Measurements from ENCODE around the gene SLC1A7.

The SLC1A7 gene

DNA sequence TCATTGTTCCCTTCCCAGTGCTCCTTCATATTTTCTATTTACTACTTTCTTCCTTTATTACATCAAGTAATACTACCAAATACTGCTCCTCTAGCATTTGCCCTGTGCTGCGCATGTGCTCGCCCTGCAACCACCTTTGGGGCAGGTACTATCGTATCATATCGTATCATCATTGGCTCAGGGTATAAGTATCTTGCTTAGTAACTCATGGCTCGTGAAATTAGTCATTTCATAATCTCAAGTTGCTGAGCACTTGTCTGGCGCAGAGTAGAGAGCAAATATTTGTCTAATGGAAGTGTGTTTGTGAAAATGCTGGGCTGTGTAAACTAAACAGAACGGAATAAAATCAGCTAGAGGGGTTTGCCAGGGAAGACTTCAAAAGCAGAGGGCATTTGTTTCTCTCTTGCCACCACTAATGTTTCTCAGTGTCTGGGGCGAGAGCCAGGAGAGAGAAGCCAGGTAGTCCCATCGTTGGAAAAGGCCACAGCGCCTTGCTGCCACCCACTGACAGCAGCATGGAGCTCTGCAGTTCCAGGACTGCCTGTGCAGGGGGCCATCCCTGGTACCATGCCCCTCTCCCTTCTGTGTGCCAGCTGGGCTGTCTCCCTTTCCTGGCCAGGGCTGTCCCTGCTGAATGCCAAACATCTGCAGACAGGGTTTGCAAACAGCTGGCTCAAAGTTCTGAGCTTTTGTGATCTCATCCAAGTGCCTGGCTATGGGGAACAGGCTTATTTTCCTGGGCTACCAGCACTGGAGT lies 34.2 kb upstream of the SLC1A7 start:
- no peak for DNase-seq (ENCODE audit: insufficient read length)
- TF ChIP-seq POLR2AphosphoS5 (IDR thresholded peaks at IDR 0.05; ENCODE audit: low read depth, low read length): no peak
- no peak for TF ChIP-seq POLR2A (IDR thresholded peaks at IDR 0.05; ENCODE audit: low read depth, low read length)
- no peak for TF ChIP-seq TAF1 (IDR thresholded peaks at IDR 0.05; ENCODE audit: borderline replicate concordance, low read depth, low read length)
- FAIRE-seq: no peak

DNA sequence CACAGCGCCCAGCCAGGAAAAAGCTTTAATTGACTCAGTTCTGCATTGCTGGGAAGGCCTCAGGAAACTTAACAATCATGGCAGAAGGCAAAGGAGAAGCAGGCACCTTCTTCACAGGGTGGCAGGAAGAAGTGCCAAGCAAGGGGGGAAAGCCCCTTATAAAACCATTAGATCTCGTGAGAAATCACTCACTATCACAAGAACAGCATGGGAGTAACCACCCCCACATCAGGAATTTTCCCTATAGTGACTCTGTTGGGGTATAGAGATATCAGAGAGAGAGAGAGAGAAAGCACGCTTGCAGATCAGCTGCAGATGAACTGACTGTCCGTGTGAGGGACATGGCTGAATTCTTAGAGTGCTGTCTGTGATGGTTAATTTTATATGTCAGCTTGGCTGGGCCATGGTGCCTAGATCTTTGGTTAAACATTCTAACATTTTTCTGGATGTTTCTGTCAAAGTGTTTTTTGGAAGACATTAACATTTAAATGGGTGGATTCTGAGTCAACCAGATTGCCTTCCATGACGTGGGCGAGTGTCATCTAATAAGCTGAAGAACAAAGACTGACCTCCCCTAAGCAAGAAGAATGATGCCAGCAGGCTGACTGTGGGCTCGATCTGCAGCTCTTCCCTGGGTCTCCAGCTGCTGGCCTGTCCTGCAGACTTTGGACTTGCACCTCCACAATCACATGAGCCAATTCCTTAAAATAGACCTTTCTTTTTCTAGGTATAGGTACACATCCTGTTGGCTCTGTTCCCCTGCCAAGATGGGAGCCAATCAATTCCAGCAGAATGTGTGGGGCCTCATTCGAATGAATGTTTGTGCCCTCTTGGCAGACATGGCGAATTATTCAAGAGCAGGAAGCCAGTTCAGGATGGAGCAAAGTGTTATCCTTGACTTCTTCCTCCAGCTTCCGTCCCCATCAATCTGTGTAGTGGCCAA lies 32.8 kb upstream of the SLC1A7 start:
- TF ChIP-seq POLR2AphosphoS5 (IDR thresholded peaks at IDR 0.05; ENCODE audit: low read depth, low read length): no peak
- no peak for TF ChIP-seq POLR2A (IDR thresholded peaks at IDR 0.05; ENCODE audit: low read depth, low read length)
- no peak for TF ChIP-seq TAF1 (IDR thresholded peaks at IDR 0.05; ENCODE audit: borderline replicate concordance, low read depth, low read length)
- no peak for DNase-seq (ENCODE audit: insufficient read length)

DNA sequence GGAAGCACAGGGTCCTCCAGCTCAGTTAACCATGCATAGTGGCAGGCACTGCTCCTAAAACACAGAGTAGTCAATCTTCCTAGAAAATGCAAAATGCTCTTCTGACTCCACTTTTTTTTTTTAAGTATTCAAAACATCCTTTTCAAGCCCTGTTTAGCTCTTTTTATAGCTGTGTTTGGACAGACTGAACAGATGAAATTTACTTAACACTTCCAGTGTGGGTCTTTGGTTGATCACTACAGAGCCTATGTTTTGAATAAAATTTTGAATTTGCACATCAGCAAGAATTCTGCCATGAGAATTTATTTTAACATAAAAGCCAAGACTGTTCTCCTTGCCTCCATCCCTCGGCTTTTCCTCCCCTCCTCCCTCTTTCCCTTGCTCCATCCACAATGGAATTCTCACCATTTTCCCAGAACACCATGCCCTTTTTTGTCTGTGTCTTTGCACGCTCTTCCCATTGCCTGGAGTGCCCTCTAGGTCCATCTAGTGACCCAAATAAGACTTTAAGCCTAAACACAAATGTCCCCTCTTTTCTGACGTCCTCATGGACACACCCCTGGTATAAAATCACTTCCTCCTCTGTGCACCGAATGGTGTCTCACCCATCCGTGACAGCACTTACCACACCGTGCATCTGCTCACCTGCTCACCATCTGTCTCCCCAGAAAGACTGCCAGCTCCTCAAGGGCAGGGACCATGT lies 30.1 kb upstream of the SLC1A7 start:
- DNase-seq (ENCODE audit: insufficient read length) (no peak), FAIRE-seq (no peak)
- TF ChIP-seq POLR2A (IDR thresholded peaks at IDR 0.05; ENCODE audit: low read depth, low read length) (no peak), TAF1 (IDR thresholded peaks at IDR 0.05; ENCODE audit: borderline replicate concordance, low read depth, low read length) (no peak), POLR2AphosphoS5 (IDR thresholded peaks at IDR 0.05; ENCODE audit: low read depth, low read length) (no peak)

More for the DNA sequence above, 32.8 kb upstream of the SLC1A7 start:
- no peak for FAIRE-seq

DNA sequence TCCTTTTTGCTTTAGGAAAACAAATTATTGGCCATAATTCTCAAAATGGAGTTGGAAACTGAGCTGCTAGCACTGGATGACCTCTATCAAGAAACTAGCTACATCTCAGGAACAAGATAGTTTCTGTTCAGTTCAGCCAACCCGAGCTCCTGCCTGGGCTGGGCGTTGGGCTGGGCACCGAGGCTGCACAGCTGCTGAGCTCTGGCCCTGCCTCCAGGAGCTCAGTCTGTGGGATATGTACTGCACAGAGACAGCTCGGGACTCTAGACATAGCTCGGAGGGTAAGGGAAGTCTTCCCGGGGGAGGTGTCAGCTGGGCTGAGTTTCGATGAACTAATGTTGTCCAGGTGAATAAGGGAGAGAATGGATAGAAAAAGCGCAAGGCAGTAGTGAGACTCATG lies 24.5 kb upstream of the SLC1A7 start:
- TF ChIP-seq POLR2AphosphoS5 (IDR thresholded peaks at IDR 0.05; ENCODE audit: low read depth, low read length) (no peak), TAF1 (IDR thresholded peaks at IDR 0.05; ENCODE audit: borderline replicate concordance, low read depth, low read length) (no peak), POLR2A (IDR thresholded peaks at IDR 0.05; ENCODE audit: low read depth, low read length) (no peak)
- FAIRE-seq: no peak
- no peak for DNase-seq (ENCODE audit: insufficient read length)

DNA sequence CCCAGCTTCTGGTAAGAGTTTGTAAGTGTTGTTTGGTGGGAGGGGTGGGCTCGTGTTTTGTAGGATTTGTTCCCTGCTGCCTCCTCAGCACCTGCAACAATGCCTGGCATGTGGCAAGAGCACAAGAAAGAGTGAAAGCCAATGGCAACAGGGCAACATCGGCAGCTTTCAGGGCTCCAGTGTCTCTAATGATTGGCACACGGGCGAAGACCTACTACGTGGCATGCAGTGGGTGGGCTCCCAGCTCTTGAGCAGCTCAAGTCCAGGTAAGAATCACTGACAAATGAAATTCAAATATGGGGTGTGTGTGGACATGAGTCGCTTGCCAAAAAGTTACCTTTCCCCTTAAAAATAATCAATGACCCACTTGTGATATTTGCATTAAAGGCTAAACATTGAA lies 23.9 kb upstream of the SLC1A7 start:
- FAIRE-seq (no peak), DNase-seq (ENCODE audit: insufficient read length) (no peak)
- TF ChIP-seq TAF1 (IDR thresholded peaks at IDR 0.05; ENCODE audit: borderline replicate concordance, low read depth, low read length): no peak
- no peak for TF ChIP-seq POLR2A (IDR thresholded peaks at IDR 0.05; ENCODE audit: low read depth, low read length)
- no peak for TF ChIP-seq POLR2AphosphoS5 (IDR thresholded peaks at IDR 0.05; ENCODE audit: low read depth, low read length)

DNA sequence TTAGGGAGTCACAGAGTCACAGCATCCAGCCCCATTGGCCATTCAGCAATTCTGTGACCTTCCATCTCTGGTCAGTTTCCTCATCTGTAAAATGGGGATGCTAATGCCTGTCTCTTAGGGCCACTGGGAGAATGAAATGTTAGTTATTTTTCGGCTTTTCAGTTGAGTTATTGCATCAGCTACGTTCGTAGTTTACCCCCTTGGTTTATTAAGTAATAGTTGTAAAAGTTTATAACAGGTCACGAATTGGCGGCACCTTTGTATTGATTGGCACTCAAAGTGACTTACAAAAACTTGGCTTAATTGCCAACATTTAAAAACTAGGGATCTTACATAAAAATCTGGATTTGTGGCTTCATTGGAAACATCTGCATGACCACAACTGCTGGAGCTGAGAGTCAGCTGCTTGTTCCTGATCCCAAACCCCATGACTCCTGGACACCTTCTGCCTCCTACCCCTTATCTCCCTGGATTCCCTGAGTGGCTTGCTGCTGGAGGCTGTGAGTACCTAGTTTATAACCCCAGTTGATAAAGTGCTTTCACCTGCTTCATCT lies 23.0 kb upstream of the SLC1A7 start:
- FAIRE-seq: no peak
- DNase-seq (ENCODE audit: insufficient read length): no peak
- no peak for TF ChIP-seq POLR2AphosphoS5 (IDR thresholded peaks at IDR 0.05; ENCODE audit: low read depth, low read length)
- no peak for TF ChIP-seq POLR2A (IDR thresholded peaks at IDR 0.05; ENCODE audit: low read depth, low read length)
- TF ChIP-seq TAF1 (IDR thresholded peaks at IDR 0.05; ENCODE audit: borderline replicate concordance, low read depth, low read length): no peak

DNA sequence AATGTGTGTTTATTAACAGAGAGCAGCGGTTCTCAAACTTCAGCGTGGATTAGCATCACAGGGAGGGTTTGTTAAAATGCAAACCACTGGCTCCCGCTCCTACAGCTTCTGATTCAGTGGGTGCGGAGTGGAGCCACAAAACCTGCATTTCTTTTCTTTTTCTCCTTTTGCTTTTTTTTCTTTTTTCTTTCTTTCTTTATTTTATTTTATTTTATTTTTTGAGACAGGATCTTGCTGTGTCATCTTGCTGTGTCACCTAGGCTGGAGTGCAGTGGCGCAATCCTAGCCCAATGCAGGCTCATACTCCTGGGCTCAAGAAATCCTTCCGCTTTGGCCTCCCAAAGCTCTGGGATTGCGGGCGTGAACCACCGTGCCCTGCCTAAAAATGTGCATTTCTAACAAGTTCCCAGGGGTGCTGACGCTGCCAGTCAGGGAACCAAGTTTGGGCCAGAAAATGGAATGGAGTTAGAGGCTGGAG lies 20.9 kb upstream of the SLC1A7 start:
- FAIRE-seq: no peak
- TF ChIP-seq POLR2A (IDR thresholded peaks at IDR 0.05; ENCODE audit: low read depth, low read length): no peak
- no peak for DNase-seq (ENCODE audit: insufficient read length)

DNA sequence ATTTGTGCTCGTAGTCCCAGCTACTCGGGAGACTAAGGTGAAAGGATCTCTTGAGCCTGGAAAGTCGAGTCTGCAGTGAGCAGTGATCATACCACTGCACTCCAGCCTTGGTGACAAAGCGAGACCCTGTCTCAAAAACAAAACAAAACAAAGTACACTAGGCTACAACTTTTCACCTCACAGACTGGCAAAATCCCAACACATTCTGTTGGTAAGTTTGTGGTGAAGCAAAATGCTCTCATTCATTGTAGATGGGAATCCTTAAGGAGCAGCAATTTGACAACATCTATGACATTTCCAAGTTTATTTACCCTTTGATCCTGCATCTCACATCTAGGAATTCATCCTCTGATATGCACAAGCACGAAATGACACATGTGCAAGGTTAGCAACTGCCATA lies 20.2 kb upstream of the SLC1A7 start:
- DNase-seq (ENCODE audit: insufficient read length): no peak
- no peak for FAIRE-seq
- no peak for TF ChIP-seq POLR2A (IDR thresholded peaks at IDR 0.05; ENCODE audit: low read depth, low read length)
- no peak for TF ChIP-seq TAF1 (IDR thresholded peaks at IDR 0.05; ENCODE audit: borderline replicate concordance, low read depth, low read length)
- TF ChIP-seq POLR2AphosphoS5 (IDR thresholded peaks at IDR 0.05; ENCODE audit: low read depth, low read length): no peak

DNA sequence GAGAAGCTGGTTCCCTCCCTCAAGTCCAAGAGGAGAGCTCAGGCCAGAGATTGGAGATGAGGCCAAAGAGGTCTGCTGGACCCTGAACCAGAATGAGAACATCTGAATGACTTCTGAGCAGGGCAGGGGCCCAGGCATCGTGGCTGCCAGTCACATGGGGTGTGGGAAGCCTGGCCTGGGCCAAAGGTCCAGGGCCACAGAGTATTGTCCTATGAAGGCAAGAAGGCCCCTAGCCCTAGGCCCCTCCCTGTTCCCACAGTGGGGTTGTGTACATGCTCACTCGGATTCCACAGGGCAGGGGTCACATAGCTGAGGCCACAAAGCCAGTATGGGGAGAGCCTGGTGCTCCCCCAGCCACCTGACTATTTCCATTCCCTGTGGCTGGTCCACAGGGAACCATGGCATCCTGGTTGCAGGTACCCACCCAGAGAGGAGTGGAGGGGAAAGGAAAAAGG lies 18.5 kb upstream of the SLC1A7 start:
- FAIRE-seq (no peak), DNase-seq (ENCODE audit: insufficient read length) (no peak)
- no peak for TF ChIP-seq POLR2A (IDR thresholded peaks at IDR 0.05; ENCODE audit: low read depth, low read length)
- no peak for TF ChIP-seq POLR2AphosphoS5 (IDR thresholded peaks at IDR 0.05; ENCODE audit: low read depth, low read length)
- TF ChIP-seq TAF1 (IDR thresholded peaks at IDR 0.05; ENCODE audit: borderline replicate concordance, low read depth, low read length): no peak

DNA sequence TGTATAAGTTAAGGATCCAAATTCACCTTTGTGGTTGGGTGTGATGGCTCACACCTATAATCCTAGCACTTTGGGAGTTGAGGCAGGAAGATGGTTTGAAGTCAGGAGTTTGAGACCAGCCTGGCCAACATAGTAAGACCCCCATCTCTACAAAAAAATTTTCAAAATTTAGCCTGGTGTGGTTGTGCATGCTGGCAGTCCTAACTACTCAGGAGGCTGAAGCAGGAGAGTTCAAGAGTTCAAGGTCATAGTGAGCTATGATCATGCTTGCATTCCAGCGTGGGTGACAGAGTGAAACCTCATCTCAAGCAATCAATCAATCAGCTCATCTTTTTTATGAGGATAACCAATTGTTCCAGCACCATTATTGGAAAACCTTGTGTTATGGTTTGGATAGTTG lies 16.5 kb upstream of the SLC1A7 start:
- FAIRE-seq (no peak), DNase-seq (ENCODE audit: insufficient read length) (no peak)
- TF ChIP-seq POLR2AphosphoS5 (IDR thresholded peaks at IDR 0.05; ENCODE audit: low read depth, low read length) (no peak), POLR2A (IDR thresholded peaks at IDR 0.05; ENCODE audit: low read depth, low read length) (no peak)

DNA sequence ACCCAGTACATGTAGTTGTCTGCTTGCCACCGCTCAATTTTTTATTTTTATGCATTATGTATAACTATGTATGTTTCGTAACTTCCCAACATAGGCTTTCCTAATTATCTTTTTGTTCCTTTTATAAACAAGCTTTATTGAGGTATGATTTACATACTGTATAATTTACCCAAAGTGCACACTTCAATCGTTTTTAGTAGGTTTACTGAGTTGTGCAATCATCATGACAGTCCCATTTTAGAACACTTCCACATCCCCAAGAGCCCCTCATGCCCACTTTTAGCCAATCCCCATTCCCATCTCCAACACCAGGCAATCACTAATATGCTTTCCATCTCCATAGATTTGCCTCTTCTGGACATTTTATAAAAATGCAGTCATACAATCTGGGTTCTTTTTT lies 14.3 kb upstream of the SLC1A7 start:
- DNase-seq (ENCODE audit: insufficient read length): no peak
- TF ChIP-seq POLR2AphosphoS5 (IDR thresholded peaks at IDR 0.05; ENCODE audit: low read depth, low read length) (no peak), POLR2A (IDR thresholded peaks at IDR 0.05; ENCODE audit: low read depth, low read length) (no peak), TAF1 (IDR thresholded peaks at IDR 0.05; ENCODE audit: borderline replicate concordance, low read depth, low read length) (no peak)
- no peak for FAIRE-seq
